T-helper 17 cell (primary cell): ENCODE results near the gene KRTAP5-10. TPM values are rescaled to one million over a fixed set of nuclear protein-coding genes. Genes with fewer than 3 reads are reported as not detected.
"Not testable (repeated sequence)": the region's sequence is repeated elsewhere in the genome, so short reads cannot be mapped to it uniquely, and the experiment has no call there.

ENCODE experiments used
- ATAC-seq: fragments of 150-1000 bp; cut with Tn5 transposase; 2 replicates; pipeline ENCODE4 v1.10.0; 2021; ENCODE audit warnings: mild to moderate bottlenecking, moderate library complexity
- DNase-seq, 3 donors: peaks; one replicate each; pipeline versions ENCODE4 v3.0.0 to v3.0.0-alpha.2; 2020 to 2021
- H3K9me3 ChIP-seq: one replicate; pipeline ENCODE4 v1.7.0; 2013; ENCODE audit warnings: low read length, mild to moderate bottlenecking; ENCODE audit not compliant: control insufficient read depth, poor library complexity, severe bottlenecking
- H3K27ac Mint-ChIP-seq: one replicate; pipeline ENCODE4 v1.8.0; 2022; ENCODE audit warnings: mild to moderate bottlenecking, moderate library complexity, mixed read lengths
- H3K27me3 Mint-ChIP-seq: one replicate; pipeline ENCODE4 v1.8.0; 2022; ENCODE audit warnings: mixed read lengths
- H3K36me3 Mint-ChIP-seq: one replicate; pipeline ENCODE4 v1.8.0; 2022; ENCODE audit warnings: low read depth, mixed read lengths
- H3K4me1 Mint-ChIP-seq: one replicate; pipeline ENCODE4 v1.8.0; 2022; ENCODE audit warnings: mild to moderate bottlenecking, mixed read lengths
- H3K4me3 Mint-ChIP-seq: one replicate; pipeline ENCODE4 v1.8.0; 2022; ENCODE audit warnings: mild to moderate bottlenecking, moderate library complexity, mixed read lengths
- total RNA-seq, 4 donors: library from RNA in 2 of 4; stranded (reverse) in 2 of 4; gene quantifications; one replicate each; pipeline ENCODE4 v1.2.3 and lab custom pipeline; 2022 to 2026

Gene KRTAP5-10
- total RNA-seq, 2 donors from 2014 or later: not detected

DNA sequence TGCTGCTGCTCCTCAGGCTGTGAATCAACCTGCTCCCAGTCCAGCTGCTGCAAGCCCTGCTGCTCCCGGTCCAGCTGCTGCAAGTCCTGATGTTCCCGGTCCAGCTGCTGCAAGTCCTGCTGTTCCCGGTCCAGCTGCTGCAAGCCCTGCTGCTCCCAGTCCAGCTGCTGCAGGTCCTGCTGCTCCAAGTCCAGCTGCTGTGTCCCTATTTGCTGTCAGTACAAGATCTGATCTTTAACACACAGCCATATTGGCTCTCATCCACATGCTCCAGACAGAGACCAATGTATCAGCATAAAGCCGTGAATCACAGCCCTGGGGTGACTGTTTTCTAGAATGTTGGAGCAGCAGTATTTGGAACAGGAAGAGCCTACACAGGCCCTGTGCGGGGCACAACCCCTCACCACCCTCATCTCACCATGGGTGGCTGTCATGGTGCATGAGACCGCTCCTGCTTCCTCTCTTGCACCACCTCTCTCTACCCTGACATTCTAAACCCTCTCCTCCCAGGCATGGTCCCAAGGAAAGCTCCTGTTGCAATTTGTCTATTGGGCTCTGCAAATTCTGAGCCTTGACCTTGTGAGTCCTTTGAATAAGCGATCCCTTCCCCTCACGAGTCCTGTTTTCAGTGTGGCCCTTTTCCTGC, 3.5 kb downstream of the KRTAP5-10 start:
- no peak overlapping the region for H3K4me3 Mint-ChIP-seq
- H3K9me3 ChIP-seq: no peaks in the 10 kb centered on the region
- peaks cover 57% of the 10 kb centered on the region for H3K27me3 Mint-ChIP-seq
- no peak overlapping the region for H3K27ac Mint-ChIP-seq
- ATAC-seq: no peak
- no peak for DNase-seq
- peaks cover 8% of the 10 kb centered on the region for H3K36me3 Mint-ChIP-seq
- H3K4me1 Mint-ChIP-seq: peaks cover 2% of the 10 kb centered on the region

DNA sequence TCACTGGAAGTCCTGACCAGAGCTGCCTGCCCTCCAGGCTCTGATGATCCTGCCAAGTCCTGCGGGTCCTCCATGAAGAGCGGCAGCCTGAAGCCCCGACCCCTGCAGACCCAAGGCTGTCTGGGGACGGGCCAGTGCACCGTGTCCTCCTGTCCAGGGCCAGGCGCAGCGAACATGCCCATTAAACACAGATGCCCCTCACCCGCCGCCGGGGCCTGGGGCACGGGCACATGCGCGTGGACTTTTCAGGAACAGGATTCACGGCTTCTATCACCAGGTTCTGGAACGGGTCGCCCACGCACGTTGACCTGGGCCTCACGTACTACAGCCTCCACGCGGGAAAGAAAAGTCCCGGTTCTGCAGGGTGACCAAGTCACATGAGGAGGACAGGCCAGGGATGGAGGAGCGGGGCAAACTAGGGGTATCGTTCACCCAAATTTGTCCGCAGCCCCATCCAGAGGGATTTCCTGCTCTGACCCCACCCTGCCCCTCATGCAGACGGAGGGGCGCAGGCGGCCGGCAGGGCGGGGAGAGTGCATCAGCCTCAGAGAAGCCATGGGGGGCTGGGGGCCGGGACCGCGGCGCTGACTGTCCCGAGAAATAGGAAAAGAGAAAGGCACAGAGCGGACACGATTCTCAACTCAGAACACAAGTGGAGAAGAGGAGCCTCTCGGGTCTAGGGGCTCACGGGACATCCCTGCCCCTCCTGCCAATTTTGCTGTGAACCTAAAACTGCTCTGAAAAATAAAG, 5.9 kb downstream of the KRTAP5-10 start:
- H3K4me3 Mint-ChIP-seq, ATAC-seq, H3K9me3 ChIP-seq, H3K36me3 Mint-ChIP-seq, H3K4me1 Mint-ChIP-seq, H3K27ac Mint-ChIP-seq, DNase-seq: not testable (repeated sequence)
- H3K27me3 Mint-ChIP-seq: peaks cover 50% of the 10 kb centered on the region

DNA sequence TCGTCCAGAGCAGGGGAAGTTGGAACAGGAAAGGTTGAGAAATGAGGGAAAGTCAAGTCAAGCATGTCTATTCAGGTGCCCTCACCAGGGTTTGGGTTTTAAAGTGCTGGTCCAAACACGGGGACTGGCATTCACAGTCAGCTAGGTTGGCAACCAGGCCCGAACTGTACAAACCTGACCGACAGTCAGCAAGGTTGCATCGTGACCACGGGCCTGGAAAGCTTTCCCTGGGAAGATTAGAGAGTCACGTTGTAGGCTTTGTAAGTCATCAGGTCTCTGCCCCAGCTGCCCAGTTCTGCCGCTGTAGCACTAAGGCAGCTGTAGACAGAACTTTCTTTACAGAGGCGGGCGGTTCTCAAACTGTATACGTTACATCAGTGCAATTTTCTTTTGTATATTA, 7.4 kb downstream of the KRTAP5-10 start:
- H3K9me3 ChIP-seq: no peaks in the 10 kb centered on the region
- Mint-ChIP-seq H3K27ac (no peak overlapping the region), H3K27me3 (peaks cover 36% of the 10 kb centered on the region), H3K4me1 (no peaks in the 10 kb centered on the region), H3K4me3 (no peak overlapping the region), H3K36me3 (peaks cover 5% of the 10 kb centered on the region)
- no peak for DNase-seq
- ATAC-seq: no peak

DNA sequence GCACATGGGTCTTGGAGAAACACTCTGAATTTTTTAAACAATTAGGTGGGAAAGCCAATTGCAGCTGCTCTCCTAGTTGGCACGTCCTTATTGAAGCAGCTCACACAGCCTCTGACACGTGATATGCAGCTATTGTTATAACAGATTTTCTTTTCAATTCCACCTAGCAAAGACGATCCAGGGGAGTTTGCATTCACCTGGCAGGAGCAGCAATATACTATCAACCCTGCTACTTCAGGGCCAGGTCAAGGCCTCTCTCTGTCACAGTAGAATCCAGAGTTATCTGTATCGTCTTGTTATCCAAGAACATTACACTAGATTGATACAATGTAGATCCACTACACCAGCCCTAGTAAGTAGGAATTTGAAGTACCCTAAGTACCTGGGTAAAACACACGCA, 9.1 kb downstream of the KRTAP5-10 start:
- no peak for ATAC-seq
- Mint-ChIP-seq H3K4me3 (no peak overlapping the region), H3K27ac (no peak overlapping the region), H3K4me1 (no peaks in the 10 kb centered on the region), H3K36me3 (peaks cover 5% of the 10 kb centered on the region), H3K27me3 (peaks cover 36% of the 10 kb centered on the region)
- DNase-seq: no peak
- H3K9me3 ChIP-seq: no peaks in the 10 kb centered on the region

DNA sequence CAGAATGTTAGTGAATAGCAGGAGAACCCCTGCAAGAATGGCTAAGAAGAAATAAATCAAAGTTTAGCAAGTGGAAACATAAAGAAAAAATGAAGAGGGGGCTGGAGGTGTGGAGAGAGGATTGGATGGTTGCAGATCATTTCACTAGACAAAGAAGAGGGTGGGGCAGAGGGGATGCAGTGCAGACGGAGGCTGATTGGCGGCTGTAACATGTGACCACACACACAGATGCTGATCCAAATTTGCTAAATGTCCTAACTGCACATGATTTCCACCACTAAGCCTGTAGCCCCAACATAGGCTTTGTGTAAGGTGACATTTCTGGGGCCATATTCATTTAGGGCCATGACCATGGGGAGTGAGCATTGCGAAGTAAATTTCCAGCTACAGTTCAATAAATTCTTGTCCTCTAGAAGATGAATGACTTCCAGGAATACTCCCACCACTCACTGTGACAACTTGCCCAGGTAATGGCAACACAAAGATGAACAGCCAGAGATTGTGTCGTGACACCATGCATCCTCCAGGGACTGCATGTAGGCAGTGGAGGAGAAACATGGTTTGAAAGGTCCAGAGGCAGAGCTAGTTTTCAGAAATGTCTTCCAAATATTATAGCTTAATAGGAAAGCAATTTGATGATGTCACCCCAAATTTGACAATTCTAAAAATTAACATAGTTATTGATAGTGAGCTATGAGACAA, 10.5 kb downstream of the KRTAP5-10 start:
- Mint-ChIP-seq H3K27ac (no peak overlapping the region), H3K4me1 (peaks cover 7% of the 10 kb centered on the region), H3K27me3 (peaks cover 40% of the 10 kb centered on the region), H3K36me3 (peaks cover 2% of the 10 kb centered on the region), H3K4me3 (no peak overlapping the region)
- ATAC-seq: no peak
- DNase-seq: no peak
- H3K9me3 ChIP-seq: no peaks in the 10 kb centered on the region

DNA sequence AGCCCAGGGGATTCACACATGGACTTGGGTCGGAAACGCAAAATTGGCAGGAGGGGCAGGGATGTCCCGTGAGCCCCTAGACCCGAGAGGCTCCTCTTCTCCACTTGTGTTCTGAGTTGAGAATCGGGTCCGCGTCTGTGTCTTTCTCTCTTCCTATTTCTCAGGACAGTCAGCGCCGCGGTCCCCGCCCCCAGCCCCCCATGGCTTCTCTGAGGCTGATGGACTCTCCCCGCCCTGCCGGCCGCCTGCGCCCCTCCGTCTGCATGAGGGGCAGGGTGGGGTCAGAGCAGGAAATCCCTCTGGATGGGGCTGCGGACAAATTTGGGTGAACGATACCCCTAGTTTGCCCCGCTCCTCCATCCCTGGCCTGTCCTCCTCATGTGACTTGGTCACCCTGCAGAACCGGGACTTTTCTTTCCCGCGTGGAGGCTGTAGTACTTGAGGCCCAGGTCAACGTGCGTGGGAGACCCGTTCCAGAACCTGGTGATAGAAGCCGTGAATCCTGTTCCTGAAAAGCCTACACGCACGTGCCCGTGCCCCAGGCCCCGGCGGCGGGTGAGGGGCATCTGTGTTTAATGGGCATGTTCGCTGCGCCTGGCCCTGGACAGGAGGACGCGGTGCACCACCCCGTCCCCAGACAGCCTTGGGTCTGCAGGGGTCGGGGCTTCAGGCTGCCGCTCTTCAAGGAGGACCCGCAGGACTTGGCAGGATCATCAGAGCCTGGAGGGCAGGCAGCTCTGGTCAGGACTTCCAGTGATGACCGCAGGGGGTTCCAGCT, 11.5 kb downstream of the KRTAP5-10 start:
- ATAC-seq, DNase-seq, H3K4me1 Mint-ChIP-seq, H3K27ac Mint-ChIP-seq, H3K4me3 Mint-ChIP-seq, H3K36me3 Mint-ChIP-seq, H3K9me3 ChIP-seq: not testable (repeated sequence)
- H3K27me3 Mint-ChIP-seq: peaks cover 48% of the 10 kb centered on the region

DNA sequence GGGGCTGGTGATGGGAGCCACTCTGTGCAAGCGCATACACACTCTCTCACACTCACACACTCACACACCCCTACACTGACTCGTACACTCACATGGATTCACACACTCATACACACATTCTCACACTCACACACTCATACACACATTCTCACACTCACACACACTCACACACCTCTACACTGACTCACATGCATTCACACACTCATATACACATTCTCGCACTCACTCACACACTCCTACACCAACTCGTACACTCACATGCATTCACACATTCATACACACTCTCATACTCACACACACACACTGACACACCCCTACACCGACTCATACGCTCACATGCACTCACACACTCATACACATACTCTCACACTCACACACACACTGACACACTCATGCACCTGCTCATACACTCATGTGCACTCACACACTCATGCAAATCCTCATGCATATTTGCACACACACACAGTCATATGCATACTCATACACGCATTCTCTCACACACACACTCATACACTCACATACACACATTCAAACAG, 12.2 kb downstream of the KRTAP5-10 start:
- no peak for DNase-seq
- Mint-ChIP-seq H3K4me3 (no peak overlapping the region), H3K4me1 (peaks cover 7% of the 10 kb centered on the region), H3K36me3 (peaks cover 3% of the 10 kb centered on the region), H3K27ac (no peak overlapping the region), H3K27me3 (peaks cover 50% of the 10 kb centered on the region)
- ATAC-seq: no peak
- no peaks in the 10 kb centered on the region for H3K9me3 ChIP-seq

DNA sequence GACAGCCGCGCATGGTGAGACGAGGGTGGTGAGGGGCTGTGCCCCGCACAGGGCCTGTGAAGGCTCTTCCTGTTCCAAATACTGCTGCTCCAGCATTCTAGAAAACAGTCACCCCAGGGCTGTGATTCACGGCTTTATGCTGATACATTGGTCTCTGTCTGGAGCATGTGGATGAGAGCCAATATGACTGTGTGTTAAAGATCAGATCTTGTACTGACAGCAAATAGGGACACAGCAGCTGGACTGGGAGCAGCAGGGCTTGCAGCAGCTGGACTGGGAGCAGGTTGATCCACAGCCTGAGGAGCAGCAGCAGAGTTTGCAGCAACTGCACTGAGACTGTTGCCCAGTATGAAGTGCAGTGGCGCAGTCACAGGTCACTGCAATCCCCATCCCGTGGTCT, 14.2 kb downstream of the KRTAP5-10 start:
- peaks cover 53% of the 10 kb centered on the region for H3K27me3 Mint-ChIP-seq
- H3K36me3 Mint-ChIP-seq, H3K9me3 ChIP-seq, H3K27ac Mint-ChIP-seq, DNase-seq, ATAC-seq, H3K4me3 Mint-ChIP-seq, H3K4me1 Mint-ChIP-seq: not testable (repeated sequence)

DNA sequence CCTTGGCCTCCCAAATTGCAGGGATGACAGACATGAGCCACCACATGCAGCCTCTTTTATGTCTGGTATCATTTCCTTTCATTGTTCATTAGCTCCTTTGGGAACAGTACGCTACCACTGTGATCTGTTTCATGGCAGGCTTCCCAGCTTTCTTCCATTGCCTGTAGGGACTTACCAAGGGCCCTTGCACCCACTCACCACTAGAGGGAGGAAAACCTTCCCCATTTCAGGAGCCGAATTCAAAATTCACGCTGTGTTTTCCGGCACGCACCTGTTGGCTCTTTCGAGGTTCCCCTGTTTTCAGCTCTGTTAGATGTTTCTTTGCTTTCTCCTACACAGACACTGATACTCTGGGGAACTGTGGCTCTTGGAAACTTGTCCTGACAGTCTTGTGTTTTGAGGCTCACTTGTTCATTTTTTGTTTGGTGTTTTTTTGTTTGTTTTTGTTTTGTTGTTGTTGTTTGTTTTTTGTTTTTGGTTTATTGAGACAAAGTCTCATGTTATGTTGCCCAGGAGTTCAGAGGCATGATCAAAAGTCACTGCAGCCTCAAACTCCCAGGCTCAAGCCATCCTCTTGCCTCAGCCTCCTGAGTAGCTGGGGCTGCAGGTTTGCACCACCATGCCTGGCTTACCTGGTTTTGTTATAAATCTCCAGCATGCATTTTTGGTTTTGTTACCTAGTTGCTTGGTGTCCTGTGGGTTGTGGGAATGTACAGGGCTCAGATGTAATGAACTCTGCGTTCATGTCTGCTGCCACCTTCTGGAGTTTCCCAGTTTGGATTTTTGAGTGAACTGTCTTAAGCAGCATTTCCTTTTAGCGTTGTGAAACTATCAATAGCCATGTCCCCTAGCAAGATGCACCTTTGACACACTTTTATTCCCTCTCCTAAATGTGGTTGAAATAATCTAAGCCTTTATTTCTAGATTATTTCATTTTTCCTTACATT, 15.0 kb downstream of the KRTAP5-10 start:
- no peaks in the 10 kb centered on the region for H3K9me3 ChIP-seq
- no peak for DNase-seq
- H3K27me3 Mint-ChIP-seq: peaks cover 57% of the 10 kb centered on the region
- no peak for ATAC-seq
- peaks cover 9% of the 10 kb centered on the region for H3K4me1 Mint-ChIP-seq
- H3K27ac Mint-ChIP-seq: peak overlapping the region; percentile 9
- no peak overlapping the region for H3K4me3 Mint-ChIP-seq
- peaks cover 4% of the 10 kb centered on the region for H3K36me3 Mint-ChIP-seq

DNA sequence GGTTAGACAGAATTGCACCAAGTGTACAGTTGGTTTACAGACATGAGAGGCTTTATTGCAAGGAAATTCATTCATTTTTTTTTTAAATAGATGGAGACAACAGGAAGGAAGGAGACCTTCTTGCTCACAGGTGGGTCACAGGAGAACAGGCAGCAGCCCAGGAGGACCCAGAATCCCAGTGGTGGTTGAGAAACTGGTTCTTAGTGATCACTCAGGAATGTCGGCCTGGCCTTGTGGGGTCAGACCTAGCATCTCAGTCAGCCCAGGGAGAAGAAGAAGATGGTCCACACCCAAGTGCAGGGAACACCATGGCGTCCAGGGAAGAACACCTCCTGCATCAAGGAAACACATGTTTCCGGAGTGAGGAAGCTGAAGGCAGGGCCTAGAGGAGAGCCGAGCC, 16.5 kb downstream of the KRTAP5-10 start:
- peak overlapping the region; percentile 47 for H3K27ac Mint-ChIP-seq
- H3K36me3 Mint-ChIP-seq: peaks cover 4% of the 10 kb centered on the region
- ATAC-seq (no peak), DNase-seq (no peak)
- no peak overlapping the region for H3K4me3 Mint-ChIP-seq
- H3K9me3 ChIP-seq: no peaks in the 10 kb centered on the region
- H3K4me1 Mint-ChIP-seq: peaks cover 9% of the 10 kb centered on the region
- peaks cover 57% of the 10 kb centered on the region for H3K27me3 Mint-ChIP-seq

DNA sequence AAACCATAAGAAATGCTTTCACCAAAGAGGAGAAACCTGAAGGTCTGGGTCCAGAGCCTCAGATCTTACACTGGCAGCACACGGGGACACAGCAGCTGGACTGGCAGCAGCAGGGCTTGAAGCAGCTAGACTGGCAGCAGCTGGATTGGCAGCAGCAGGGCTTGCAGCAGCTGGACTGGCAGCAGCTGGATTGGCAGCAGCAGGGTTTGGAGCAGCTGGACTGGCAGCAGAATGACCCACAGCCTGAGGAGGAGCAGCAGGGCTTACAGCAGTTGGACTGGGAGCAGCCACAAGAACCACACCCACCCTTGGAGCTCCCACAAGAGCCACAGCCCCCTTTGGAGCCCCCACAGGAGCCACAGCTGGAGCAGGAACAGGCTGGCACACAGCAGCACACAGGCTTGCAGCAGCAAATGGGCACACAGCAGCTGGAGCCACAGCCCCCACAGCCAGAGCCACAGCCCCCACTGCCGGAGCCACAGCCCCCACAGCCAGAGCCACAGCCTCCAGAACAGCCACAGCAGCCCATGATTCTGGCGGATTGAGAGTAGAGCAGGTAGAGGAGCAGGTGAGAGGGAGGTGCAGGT, 17.0 kb downstream of the KRTAP5-10 start, which contains the start of gene KRTAP5-11:
KRTAP5-11 (minus strand) TSS at position 567 of the 587 bp plus-strand sequence; CDS start at position 529, 38 bp downstream.
- H3K4me1 Mint-ChIP-seq: peaks cover 9% of the 10 kb centered on the region
- DNase-seq (no peak), ATAC-seq (no peak)
- peak within 1 kb of the TSS; percentile 47 for H3K27ac Mint-ChIP-seq
- peaks cover 4% of the 10 kb centered on the region for H3K36me3 Mint-ChIP-seq
- H3K4me3 Mint-ChIP-seq: no peak within 1 kb of the TSS
- H3K27me3 Mint-ChIP-seq: peaks cover 57% of the 10 kb centered on the region
- H3K9me3 ChIP-seq: no peaks in the 10 kb centered on the region

DNA sequence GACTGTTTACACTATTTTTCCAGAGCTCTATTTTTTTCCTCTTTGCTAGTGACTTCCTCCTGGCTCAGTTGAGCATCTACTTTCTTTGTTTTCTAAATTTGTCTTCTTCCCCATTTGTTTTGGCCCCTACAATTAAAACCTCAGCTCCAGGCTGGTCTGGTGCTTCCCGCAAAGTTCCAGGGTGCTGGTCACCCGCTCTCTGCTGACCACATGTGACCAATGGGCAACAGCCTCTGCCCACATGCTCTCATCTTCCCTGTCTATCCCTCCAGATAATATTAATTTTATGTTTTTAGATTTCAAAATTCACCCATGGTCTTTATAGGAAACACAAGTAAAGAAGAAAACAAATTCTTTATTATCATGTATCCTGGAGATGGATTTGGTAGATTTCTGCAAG, 17.6 kb downstream of the KRTAP5-10 start:
- ATAC-seq, H3K27ac Mint-ChIP-seq, H3K36me3 Mint-ChIP-seq: not testable (repeated sequence)

More for the DNA sequence above, 17.6 kb downstream of the KRTAP5-10 start:
- H3K4me1 Mint-ChIP-seq, DNase-seq, H3K9me3 ChIP-seq, H3K4me3 Mint-ChIP-seq: not testable (repeated sequence)
- peaks cover 57% of the 10 kb centered on the region for H3K27me3 Mint-ChIP-seq
